Measurements from ENCODE around the gene OCA2.

Gene OCA2

GRCh38 chr15:28058082-28058481 is 41.0 kb downstream of the OCA2 start:
- no peak for DNase-seq (ENCODE audit: low read depth)
- TF ChIP-seq CTCF (IDR thresholded peaks at IDR 0.05; ENCODE audit: low read depth, low read length, missing control alignments) = no peak
- no peak overlapping the region for H3K4me3 ChIP-seq (ENCODE audit: low read depth, low read length)

GRCh38 chr15:28051955-28052633 is 47.0 kb downstream of the OCA2 start:
- DNase-seq (ENCODE audit: low read depth) = no peak
- no peak overlapping the region for H3K4me3 ChIP-seq (ENCODE audit: low read depth, low read length)
- TF ChIP-seq CTCF (IDR thresholded peaks at IDR 0.05; ENCODE audit: low read depth, low read length, missing control alignments) = no peak

- no peak overlapping the region for H3K4me3 ChIP-seq (ENCODE audit: low read depth, low read length)
- DNase-seq (ENCODE audit: low read depth) = no peak
- TF ChIP-seq CTCF (IDR thresholded peaks at IDR 0.05; ENCODE audit: low read depth, low read length, missing control alignments) = no peak
Observed at GRCh38 chr15:28049581-28049980, 49.5 kb downstream of the OCA2 start.

- no peak for DNase-seq (ENCODE audit: low read depth)
- TF ChIP-seq CTCF (IDR thresholded peaks at IDR 0.05; ENCODE audit: low read depth, low read length, missing control alignments) = no peak
- H3K4me3 ChIP-seq (ENCODE audit: low read depth, low read length) = no peak overlapping the region
Observed at GRCh38 chr15:28047277-28047676, 51.8 kb downstream of the OCA2 start.

- H3K4me3 ChIP-seq (ENCODE audit: low read depth, low read length) = no peak overlapping the region
- no peak for DNase-seq (ENCODE audit: low read depth)
- TF ChIP-seq CTCF (IDR thresholded peaks at IDR 0.05; ENCODE audit: low read depth, low read length, missing control alignments) = no peak
Observed at GRCh38 chr15:28044121-28044672, 54.9 kb downstream of the OCA2 start.

GRCh38 chr15:28043691-28044091 is 55.4 kb downstream of the OCA2 start:
- TF ChIP-seq CTCF (IDR thresholded peaks at IDR 0.05; ENCODE audit: low read depth, low read length, missing control alignments) = no peak
- no peak for DNase-seq (ENCODE audit: low read depth)
- H3K4me3 ChIP-seq (ENCODE audit: low read depth, low read length) = no peak overlapping the region

Measured in GM12864 (cell line).